ENCODE results near the gene PIP4K2A. TPM values are rescaled to one million over a fixed set of nuclear protein-coding genes. Genes with fewer than 3 reads are reported as not detected.

Gene PIP4K2A
- total RNA-seq, 1 experiment from 2014 or later, result 53.6 TPM

- in situ Hi-C loops (cut with HindIII; ENCODE audit: low pct_unique_long_range_greater_than_20kb, low sequenced_read_pairs), result no loop called here
Measured at GRCh38 chr10:22560096-22560912, 154.1 kb downstream of the PIP4K2A start.

GRCh38 chr10:22557321-22557720, 157.1 kb downstream of the PIP4K2A start:
- DNase-seq (ENCODE audit: low read depth), result no peak
- in situ Hi-C loops (cut with HindIII; ENCODE audit: low pct_unique_long_range_greater_than_20kb, low sequenced_read_pairs), result no loop called here

More at GRCh38 chr10:22560096-22560912, 154.1 kb downstream of the PIP4K2A start:
- DNase-seq (ENCODE audit: low read depth), result no peak

- DNase-seq (ENCODE audit: low read depth), result no peak
- in situ Hi-C loops (cut with HindIII; ENCODE audit: low pct_unique_long_range_greater_than_20kb, low sequenced_read_pairs), result no loop called here
Measured at GRCh38 chr10:22556774-22557173, 157.6 kb downstream of the PIP4K2A start.

- in situ Hi-C loops (cut with HindIII; ENCODE audit: low pct_unique_long_range_greater_than_20kb, low sequenced_read_pairs), result no loop called here
- DNase-seq (ENCODE audit: low read depth), result no peak
Measured at GRCh38 chr10:22554461-22555182, 159.8 kb downstream of the PIP4K2A start.

- in situ Hi-C loops (cut with HindIII; ENCODE audit: low pct_unique_long_range_greater_than_20kb, low sequenced_read_pairs), result no loop called here
- DNase-seq (ENCODE audit: low read depth), result no peak
Measured at GRCh38 chr10:22553452-22553995, 160.9 kb downstream of the PIP4K2A start.

- peak; percentile 50 for DNase-seq (ENCODE audit: low read depth)
- in situ Hi-C loops (cut with HindIII; ENCODE audit: low pct_unique_long_range_greater_than_20kb, low sequenced_read_pairs), result no loop called here
Measured at GRCh38 chr10:22552888-22553378, 161.4 kb downstream of the PIP4K2A start.

- in situ Hi-C loops (cut with HindIII; ENCODE audit: low pct_unique_long_range_greater_than_20kb, low sequenced_read_pairs), result no loop called here
- DNase-seq (ENCODE audit: low read depth), result no peak
Measured at GRCh38 chr10:22551681-22552365, 162.6 kb downstream of the PIP4K2A start.

- in situ Hi-C loops (cut with HindIII; ENCODE audit: low pct_unique_long_range_greater_than_20kb, low sequenced_read_pairs), result no loop called here
- no peak for DNase-seq (ENCODE audit: low read depth)
Measured at GRCh38 chr10:22550732-22551131, 163.6 kb downstream of the PIP4K2A start.

GRCh38 chr10:22548344-22548743, 166.0 kb downstream of the PIP4K2A start:
- in situ Hi-C loops (cut with HindIII; ENCODE audit: low pct_unique_long_range_greater_than_20kb, low sequenced_read_pairs), result no loop called here
- DNase-seq (ENCODE audit: low read depth), result no peak

- in situ Hi-C loops (cut with HindIII; ENCODE audit: low pct_unique_long_range_greater_than_20kb, low sequenced_read_pairs), result no loop called here
Measured at GRCh38 chr10:22545643-22546042, 168.7 kb downstream of the PIP4K2A start.

GRCh38 chr10:22544325-22545068, 169.9 kb downstream of the PIP4K2A start:
- in situ Hi-C loops (cut with HindIII; ENCODE audit: low pct_unique_long_range_greater_than_20kb, low sequenced_read_pairs), result no loop called here
- DNase-seq (ENCODE audit: low read depth), result no peak

More at GRCh38 chr10:22545643-22546042, 168.7 kb downstream of the PIP4K2A start:
- no peak for DNase-seq (ENCODE audit: low read depth)

GRCh38 chr10:22542773-22543172, 171.6 kb downstream of the PIP4K2A start:
- in situ Hi-C loops (cut with HindIII; ENCODE audit: low pct_unique_long_range_greater_than_20kb, low sequenced_read_pairs), result no loop called here
- DNase-seq (ENCODE audit: low read depth), result no peak

GRCh38 chr10:22541900-22542299, 172.5 kb downstream of the PIP4K2A start:
- DNase-seq (ENCODE audit: low read depth), result no peak
- in situ Hi-C loops (cut with HindIII; ENCODE audit: low pct_unique_long_range_greater_than_20kb, low sequenced_read_pairs), result no loop called here

GRCh38 chr10:22539579-22540298, 174.6 kb downstream of the PIP4K2A start:
- in situ Hi-C loops (cut with HindIII; ENCODE audit: low pct_unique_long_range_greater_than_20kb, low sequenced_read_pairs), result no loop called here
- no peak for DNase-seq (ENCODE audit: low read depth)

GRCh38 chr10:22537810-22538209, 176.6 kb downstream of the PIP4K2A start:
- no peak for DNase-seq (ENCODE audit: low read depth)
- in situ Hi-C loops (cut with HindIII; ENCODE audit: low pct_unique_long_range_greater_than_20kb, low sequenced_read_pairs), result no loop called here

- no peak for DNase-seq (ENCODE audit: low read depth)
- in situ Hi-C loops (cut with HindIII; ENCODE audit: low pct_unique_long_range_greater_than_20kb, low sequenced_read_pairs), result no loop called here
Measured at GRCh38 chr10:22536620-22537019, 177.8 kb downstream of the PIP4K2A start.

GRCh38 chr10:22534849-22535604, 179.4 kb downstream of the PIP4K2A start:
- in situ Hi-C loops (cut with HindIII; ENCODE audit: low pct_unique_long_range_greater_than_20kb, low sequenced_read_pairs), result no loop called here
- DNase-seq (ENCODE audit: low read depth), result no peak

Measured in Caki2 (cell line).